H1 (cell line): ENCODE measurements around the gene ROBO4. TPM values are rescaled to one million over a fixed set of nuclear protein-coding genes. Genes with fewer than 3 reads are reported as not detected.
A peak's percentile ranks its signal among the peaks of the same experiment; 100 is the strongest.

Source experiments
- ASH2L ChIP-seq: fragments of 200-600, 300-600 bp; sonication (generic); IDR thresholded peaks from one replicate; pipeline ENCODE4 v1.7.1; 2017; ENCODE audit warnings: low read length
- CBX5 ChIP-seq: fragments of 300-800, 300-1000 bp; sonication (generic); IDR thresholded peaks from 2 replicates; pipeline ENCODE4 v1.7.1; 2016; ENCODE audit warnings: antibody characterized with exemption, low read length, low read depth
- CBX8 ChIP-seq: fragments of 300-800, 300-1000 bp; sonication (generic); IDR thresholded peaks from 2 replicates; pipeline ENCODE4 v1.7.1; 2016; ENCODE audit warnings: low read depth, low read length, borderline replicate concordance
- CHD1 ChIP-seq: IDR thresholded peaks from 2 replicates; pipeline ENCODE4 v1.6.1; 2012; ENCODE audit warnings: low read depth, low read length, improper control_type of control experiment
- CHD2 ChIP-seq: IDR thresholded peaks from 2 replicates; pipeline ENCODE4 v1.6.1; 2012; ENCODE audit warnings: low read length, improper control_type of control experiment
- CTBP2 ChIP-seq: IDR thresholded peaks from 2 replicates; pipeline ENCODE4 v1.7.0; 2011; ENCODE audit warnings: borderline replicate concordance, mild to moderate bottlenecking, moderate library complexity, mixed read lengths, low read length; ENCODE audit not compliant: insufficient read depth, insufficient read length
- EZH2 ChIP-seq: fragments of 200-600 bp; sonication (generic); IDR thresholded peaks from 2 replicates; pipeline ENCODE4 v1.7.1; 2012; ENCODE audit warnings: low read depth, mild to moderate bottlenecking, moderate library complexity, low read length, inconsistent platforms; ENCODE audit not compliant: severe bottlenecking
- GABPA ChIP-seq: IDR thresholded peaks from 2 replicates; pipeline ENCODE4 v1.6.1; 2011; ENCODE audit warnings: mild to moderate bottlenecking, low read length, moderate library complexity, borderline replicate concordance; ENCODE audit not compliant: insufficient read depth
- HDAC2 ChIP-seq, 2 experiments: fragments of 300-600 bp in 1 of 2; sonication (generic) in 1 of 2; IDR thresholded peaks; 2 replicates each; pipeline ENCODE4 v1.6.1; 2011 to 2012; ENCODE audit warnings: low read depth in 2 of 2, low read length in 2 of 2, mild to moderate bottlenecking in 2 of 2, moderate library complexity in 2 of 2, borderline replicate concordance in 1 of 2, inconsistent platforms in 1 of 2
- HDAC6 ChIP-seq: IDR thresholded peaks from one replicate; pipeline ENCODE4 v1.7.1; 2012; ENCODE audit warnings: low read depth, mild to moderate bottlenecking, inconsistent platforms, low read length, moderate library complexity
- JUN ChIP-seq: IDR thresholded peaks from 2 replicates; pipeline ENCODE4 v1.6.1; 2011; ENCODE audit warnings: low read depth, mild to moderate bottlenecking, improper control_type of control experiment, low read length
- JUND ChIP-seq: IDR thresholded peaks from 2 replicates; pipeline ENCODE4 v1.6.1; 2011; ENCODE audit warnings: mild to moderate bottlenecking, improper control_type of control experiment, low read length
- NRF1 ChIP-seq: IDR thresholded peaks from 2 replicates; pipeline ENCODE4 v1.6.1; 2011; ENCODE audit warnings: mild to moderate bottlenecking, low read depth, low read length, improper control_type of control experiment
- RAD21 ChIP-seq, 2 experiments: IDR thresholded peaks in 1 of 2; conservative IDR thresholded peaks in 1 of 2; 2 replicates each; pipeline ENCODE4 v1.6.1; 2011; ENCODE audit warnings: low read depth in 2 of 2, low read length in 2 of 2, improper control_type of control experiment in 1 of 2, inconsistent platforms in 1 of 2, mild to moderate bottlenecking in 1 of 2, moderate library complexity in 1 of 2
- RFX5 ChIP-seq: IDR thresholded peaks from 2 replicates; pipeline ENCODE4 v1.6.1; 2011; ENCODE audit warnings: low read depth, low read length, improper control_type of control experiment, borderline replicate concordance
- RNF2 ChIP-seq: fragments of 200-900, 300-1000 bp; sonication (generic); IDR thresholded peaks from 2 replicates; pipeline ENCODE4 v1.7.1; 2016; ENCODE audit warnings: borderline replicate concordance, low read depth, mild to moderate bottlenecking, antibody characterized with exemption, low read length; ENCODE audit not compliant: poor library complexity, severe bottlenecking; ENCODE audit errors: missing control alignments
- SIRT6 ChIP-seq: IDR thresholded peaks from one replicate; pipeline ENCODE4 v1.7.1; 2012; ENCODE audit warnings: low read length, inconsistent platforms
- SP2 ChIP-seq: IDR thresholded peaks from 2 replicates; pipeline ENCODE4 v1.6.1; 2012; ENCODE audit warnings: mild to moderate bottlenecking, low read length, inconsistent platforms
- SP4 ChIP-seq: IDR thresholded peaks from 2 replicates; pipeline ENCODE4 v1.6.1; 2012; ENCODE audit warnings: low read length, inconsistent platforms
- TBP ChIP-seq: IDR thresholded peaks from 2 replicates; pipeline ENCODE4 v1.6.1; 2011; ENCODE audit warnings: low read depth, low read length, improper control_type of control experiment
- ZNF274 ChIP-seq: IDR thresholded peaks from 2 replicates; pipeline ENCODE4 v1.7.0; 2012; ENCODE audit warnings: low read length, borderline replicate concordance; ENCODE audit errors: extremely low read depth
- polyA plus RNA-seq, 7 experiments: library from polyadenylated mRNA; depleted of rRNA in 3 of 7; stranded (reverse) in 5 of 7; unstranded in 2 of 7; fragments of >200 nt in 5 of 7; fragments of 200-250 nt in 2 of 7; gene quantifications; 1 replicate in 5 of 7; 2 replicates in 1 of 7; 4 replicates in 1 of 7; pipeline versions ENCODE4 v1.2.1 to v1.2.3, GENCODE V29; 2011 to 2013; ENCODE audit warnings: missing spikeins in 2 of 7, mixed read lengths in 2 of 7
- total RNA-seq: library from RNA; stranded (reverse); fragmentation: NEBNext Ultra II Directional; extraction: Animal tissue kit (Norgen Biotek cat#: 25700); gene quantifications from 2 replicates; pipeline ENCODE4 v1.2.1, GENCODE V29; 2021
- TF ChIP-seq, protein P1 (sequence below): IDR thresholded peaks from 2 replicates; pipeline ENCODE4 v1.6.1; 2011; ENCODE audit warnings: low read depth, mild to moderate bottlenecking, low read length; ENCODE audit not compliant: insufficient read depth
- TF ChIP-seq, protein P2 (sequence below): IDR thresholded peaks from 2 replicates; pipeline ENCODE4 v1.6.1; 2012; ENCODE audit warnings: inconsistent platforms

The ROBO4 gene
- total and polyA plus RNA-seq, 2 of the 8 experiments (the other 6 are each of a cell fraction or from before 2014, with no cell fraction given): 0.03 TPM; not detected in 1

GRCh38 chr11:124865181-124865901 is 32.3 kb downstream of the ROBO4 start, which contains the start of gene ROBO3 (continued):
- TF ChIP-seq RNF2 (peak; percentile 94), NRF1 (no peak), SIRT6 (no peak), SP2 (no peak), RFX5 (no peak), ZNF274 (no peak), CBX8 (no peak), JUN (no peak), RAD21 (IDR thresholded peaks at IDR 0.05 in 1 of 2, conservative IDR thresholded peaks at IDR 0.05 in 1 of 2; ENCODE audit: low read depth in 2 of 2, low read length in 2 of 2) (no peak), ASH2L (peak; percentile 12), CHD1 (no peak), GABPA (no peak), HDAC2 (IDR thresholded peaks at IDR 0.05; ENCODE audit: borderline replicate concordance in 1 of 2, low read depth in 2 of 2, low read length in 2 of 2) (no peak), JUND (no peak), CHD2 (no peak), SP4 (no peak), CTBP2 (no peak), HDAC6 (no peak), TBP (0 out of 2 replicates have a peak, but pooled peaks have one; percentile 9), EZH2 (peak; percentile 99), CBX5 (no peak)
- TF ChIP-seq, protein P1, sequence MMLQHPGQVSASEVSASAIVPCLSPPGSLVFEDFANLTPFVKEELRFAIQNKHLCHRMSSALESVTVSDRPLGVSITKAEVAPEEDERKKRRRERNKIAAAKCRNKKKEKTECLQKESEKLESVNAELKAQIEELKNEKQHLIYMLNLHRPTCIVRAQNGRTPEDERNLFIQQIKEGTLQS: no peak
- TF ChIP-seq, protein P2, sequence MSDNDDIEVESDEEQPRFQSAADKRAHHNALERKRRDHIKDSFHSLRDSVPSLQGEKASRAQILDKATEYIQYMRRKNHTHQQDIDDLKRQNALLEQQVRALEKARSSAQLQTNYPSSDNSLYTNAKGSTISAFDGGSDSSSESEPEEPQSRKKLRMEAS: no peak
